ENCODE results near the gene CACNA1A. TPM values are rescaled to one million over a fixed set of nuclear protein-coding genes. Genes with fewer than 3 reads are reported as not detected.

The CACNA1A gene
- total and polyA plus RNA-seq, 2 of the 13 experiments (the other 11 are each of a cell fraction or from before 2014, with no cell fraction given) = not detected

GRCh38 chr19:13164343-13165161 lies 341.7 kb downstream of the CACNA1A start (continued):
- peak; percentile 92 for TF ChIP-seq SOX5 (CRISPR knock-in tag; IDR thresholded peaks at IDR 0.05; ENCODE audit: borderline replicate concordance)
- TF ChIP-seq YY1 (IDR thresholded peaks at IDR 0.05; ENCODE audit: insufficient read depth, insufficient replicate concordance, low read depth, low read length) = peak; percentile 17
- TF ChIP-seq ZEB1 (IDR thresholded peaks at IDR 0.05; ENCODE audit: insufficient replicate concordance, low read depth) = peak; percentile 46
- no peak for TF ChIP-seq HMGXB4 (CRISPR knock-in tag; IDR thresholded peaks at IDR 0.05; ENCODE audit: borderline replicate concordance in 1 of 2, low read depth in 1 of 2)
- TF ChIP-seq ZBTB2 (CRISPR knock-in tag; IDR thresholded peaks at IDR 0.05; ENCODE audit: low read depth) = 0 out of 2 replicates have a peak, but pooled peaks have one; percentile 24
- TF ChIP-seq GATAD1 (CRISPR knock-in tag; IDR thresholded peaks at IDR 0.05) = peak; percentile 57
- 0 out of 2 replicates have a peak, but pooled peaks have one; percentile 62 for TF ChIP-seq SSRP1 (CRISPR knock-in tag; IDR thresholded peaks at IDR 0.05)
- peak; percentile 84 for TF ChIP-seq TFAP4 (IDR thresholded peaks at IDR 0.05; ENCODE audit: borderline replicate concordance, low read depth)
- no peak for TF ChIP-seq ZKSCAN1 (IDR thresholded peaks at IDR 0.05; ENCODE audit: low read length)
- TF ChIP-seq TFDP2 (CRISPR knock-in tag; IDR thresholded peaks at IDR 0.05) = peak; percentile 44; the same call in 1 of the 2 replicates
- TF ChIP-seq MED13 (CRISPR knock-in tag; IDR thresholded peaks at IDR 0.05) = peak; percentile 84
- TF ChIP-seq ZBTB4 (CRISPR knock-in tag; IDR thresholded peaks at IDR 0.05; ENCODE audit: borderline replicate concordance) = no peak
- no peak for TF ChIP-seq MTA3 (CRISPR knock-in tag; IDR thresholded peaks at IDR 0.05)
- TF ChIP-seq ZNF280D (CRISPR knock-in tag; IDR thresholded peaks at IDR 0.05) = no peak
- peak; percentile 69 for TF ChIP-seq SP4 (CRISPR knock-in tag; IDR thresholded peaks at IDR 0.05)
- TF ChIP-seq KDM5B (CRISPR knock-in tag; IDR thresholded peaks at IDR 0.05; ENCODE audit: borderline replicate concordance) = no peak; the same call in 1 of the 2 replicates

Data from HepG2 (cell line).